Activated gamma-delta T cell treated with anti-CD3 and anti-CD28 coated beads, Interleukin-2, amount 50 U/mL, for 16 hours (primary cell): ENCODE measurements around the gene SETSIP.
"Not testable (repeated sequence)": the region's sequence is repeated elsewhere in the genome, so short reads cannot be mapped to it uniquely, and the experiment has no call there.

ENCODE experiments used
- DNase-seq: peaks from one replicate; pipeline ENCODE4 v3.0.0-alpha.2; 2020; ENCODE audit warnings: low read depth

The SETSIP gene, protein sequence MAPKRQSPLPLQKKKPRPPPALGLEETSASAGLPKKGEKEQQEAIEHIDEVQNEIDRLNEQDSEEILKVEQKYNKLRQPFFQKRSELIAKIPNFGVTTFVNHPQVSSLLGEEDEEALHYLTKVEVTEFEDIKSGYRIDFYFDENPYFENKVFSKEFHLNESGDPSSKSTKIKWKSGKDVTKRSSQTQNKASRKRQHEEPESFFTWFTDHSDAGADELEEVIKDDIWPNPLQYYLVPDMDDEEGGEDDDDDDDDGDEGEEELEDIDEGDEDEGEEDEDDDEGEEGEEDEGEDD

DNA sequence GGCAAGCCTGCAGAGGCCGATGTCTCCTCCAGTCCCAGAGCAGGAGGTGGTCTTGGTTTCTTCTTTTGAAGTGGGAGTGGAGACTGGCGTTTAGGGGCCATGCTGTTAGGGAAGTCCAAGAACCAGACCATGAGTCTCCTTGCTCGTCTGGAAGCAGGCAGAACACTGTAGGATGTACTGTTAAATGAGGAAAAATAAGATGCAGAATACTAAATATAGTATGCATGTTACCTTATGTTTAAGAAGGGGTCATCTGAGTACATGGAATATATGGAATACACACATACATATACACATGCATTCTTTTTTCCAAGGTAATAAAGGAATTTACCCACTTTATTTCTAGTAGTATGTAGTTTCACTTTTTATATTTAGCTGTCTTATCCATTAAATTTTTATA is at the start of gene SETSIP:
Gene SETSIP (minus strand): TSS at position 101 of the 400 bp plus-strand sequence. CDS start 0 bp downstream, at position 101.
- no peak for DNase-seq

DNA sequence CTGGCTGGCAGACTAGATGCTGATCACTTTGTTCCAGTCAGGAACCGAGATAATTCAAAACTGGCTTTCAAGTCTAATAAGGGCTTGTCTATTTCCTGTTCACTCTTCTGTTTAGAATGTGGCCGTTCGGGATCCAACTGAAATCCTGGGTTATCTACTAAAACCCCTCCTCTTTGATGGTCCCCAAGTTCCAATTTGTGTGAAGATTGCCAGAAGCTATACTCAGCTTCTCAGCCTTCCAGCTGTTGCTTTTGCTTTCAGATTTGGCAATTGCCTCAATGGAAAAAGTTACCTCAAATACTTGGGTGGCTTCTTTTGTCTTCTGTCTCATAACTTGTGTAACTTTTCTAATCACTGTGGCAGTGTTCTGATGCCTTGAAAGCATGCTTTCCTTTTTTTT is 48.7 kb upstream of the SETSIP start:
- no peak for DNase-seq

- DNase-seq = no peak
These were observed 43.6 kb upstream of the SETSIP start for GRCh38 chr1:92118826-92119225.

GRCh38 chr1:92117526-92117925 is 42.3 kb upstream of the SETSIP start:
- no peak for DNase-seq

- no peak for DNase-seq
These were observed 33.4 kb upstream of the SETSIP start for GRCh38 chr1:92108631-92109030.

DNA sequence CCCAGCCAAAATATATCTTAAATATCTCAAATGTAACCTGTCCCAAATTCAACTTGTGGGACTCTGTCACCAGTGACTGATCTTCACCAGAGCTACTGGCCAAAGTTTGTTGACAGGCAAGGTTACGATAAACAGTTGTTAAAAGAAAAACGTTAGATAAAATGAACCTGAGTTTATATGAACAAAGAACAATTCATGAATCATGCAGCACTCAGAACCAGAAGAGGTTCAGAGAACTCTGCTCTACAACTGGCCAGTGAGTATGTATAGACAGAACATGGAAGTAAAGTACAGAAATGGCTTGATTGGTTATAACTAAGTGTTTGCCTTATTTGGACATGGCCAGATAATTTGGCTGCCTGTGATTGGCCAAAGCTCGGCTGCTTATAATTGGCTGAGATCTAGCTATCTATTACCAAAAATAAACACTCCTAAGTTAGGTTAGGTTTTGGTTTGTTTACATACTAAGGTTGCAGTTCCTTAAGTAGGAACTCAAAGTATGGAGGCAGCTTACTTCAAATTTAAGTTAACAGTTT is 30.4 kb upstream of the SETSIP start:
- DNase-seq = no peak

- no peak for DNase-seq
These were observed 21.1 kb upstream of the SETSIP start for GRCh38 chr1:92096317-92096716.

- DNase-seq = no peak
These were observed 20.7 kb upstream of the SETSIP start for GRCh38 chr1:92095874-92096273.

DNA sequence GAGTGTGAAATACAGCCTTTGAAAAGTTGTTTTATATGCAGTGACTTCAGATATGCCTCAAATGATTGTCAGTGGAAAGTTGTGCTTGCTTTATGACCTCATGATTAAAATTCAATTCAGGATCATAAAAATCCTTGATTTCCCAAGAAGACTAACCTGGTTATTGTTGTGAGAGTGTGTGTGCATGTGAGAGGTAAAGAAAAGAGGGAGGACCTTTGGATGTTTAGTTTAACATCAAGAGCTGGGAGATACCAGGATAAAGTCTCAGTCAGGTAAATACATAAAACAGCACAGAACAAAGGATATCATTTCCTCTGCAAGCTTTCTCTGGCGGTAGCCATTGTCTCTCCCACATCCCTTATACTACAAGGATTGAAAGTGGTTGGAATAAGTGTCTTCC is 19.4 kb upstream of the SETSIP start:
- DNase-seq = no peak

DNA sequence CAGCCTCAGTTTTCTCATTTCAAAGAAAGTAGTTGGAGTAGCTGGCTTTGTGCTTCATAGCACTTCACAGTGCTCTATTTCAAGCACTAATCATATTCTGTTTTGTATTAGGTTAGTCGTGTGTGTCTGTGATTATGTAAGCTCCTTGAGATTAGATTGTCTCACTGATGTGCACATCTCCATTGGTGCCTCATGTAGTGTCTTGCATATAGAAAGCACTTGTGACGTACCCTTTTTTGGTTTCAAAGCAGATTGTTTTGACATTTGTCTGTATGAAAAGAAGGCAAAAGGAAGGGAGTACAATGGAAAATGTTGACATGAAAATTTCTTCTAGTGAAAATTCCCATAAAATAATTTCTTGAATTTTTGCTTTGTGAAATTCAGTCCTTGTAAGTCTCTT is 18.9 kb upstream of the SETSIP start:
- DNase-seq = no peak

DNA sequence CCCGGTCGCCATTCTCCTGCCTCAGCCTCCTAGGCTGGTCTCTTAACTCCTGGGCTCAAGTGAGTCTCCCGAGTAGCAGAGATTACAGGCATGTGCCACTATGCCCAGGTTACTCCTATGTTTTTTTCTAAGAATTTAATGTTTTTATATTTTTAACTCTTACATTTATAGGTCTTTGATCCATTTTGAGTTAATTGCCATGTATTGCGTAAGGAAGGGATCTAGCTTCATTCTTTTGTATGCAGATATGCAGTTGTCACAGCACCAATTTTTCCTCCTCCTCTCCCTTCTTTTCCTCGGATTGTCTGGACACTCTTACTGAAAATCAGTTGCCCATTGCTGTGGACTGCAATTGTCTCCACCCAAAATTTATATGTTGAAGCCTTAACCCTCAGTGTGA is 16.4 kb upstream of the SETSIP start:
- no peak for DNase-seq

DNA sequence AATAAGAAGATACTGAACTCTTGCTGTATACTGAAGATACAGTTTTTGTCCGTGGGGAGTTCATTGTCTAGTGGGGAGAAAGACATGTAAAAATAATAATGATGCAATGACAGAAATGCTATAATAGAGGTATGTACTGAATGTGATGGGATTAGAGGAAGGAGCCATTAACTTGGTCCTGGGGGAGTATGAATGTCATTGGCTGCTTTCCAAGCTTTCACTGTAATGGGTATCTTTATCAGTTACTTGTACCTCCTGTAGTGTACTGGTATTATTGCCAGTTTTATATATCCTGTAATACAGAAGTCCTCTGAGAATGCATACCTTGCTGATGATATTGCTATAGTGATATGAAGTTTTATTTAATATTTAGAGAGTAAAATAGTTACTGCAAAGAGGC is 12.3 kb upstream of the SETSIP start:
- DNase-seq = no peak

DNA sequence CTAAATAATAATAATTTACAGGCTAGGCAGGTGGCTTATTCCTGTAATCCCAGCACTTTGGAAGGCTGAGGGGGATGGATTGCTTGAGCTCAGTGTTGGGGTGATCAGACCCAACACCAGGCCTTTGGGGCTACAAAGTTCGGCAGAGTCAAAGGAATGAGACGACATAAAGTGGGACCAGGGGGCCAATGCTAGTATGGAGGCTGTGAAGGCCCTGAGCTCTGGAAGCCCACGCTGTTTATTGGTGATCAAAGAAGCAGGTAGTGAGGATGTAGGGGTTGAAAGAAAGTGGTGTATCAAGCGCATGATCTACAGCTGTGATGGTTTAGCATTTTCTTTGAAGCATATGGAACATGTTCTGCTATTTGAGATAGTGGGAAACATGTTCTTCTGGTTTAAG is 10.5 kb upstream of the SETSIP start:
- no peak for DNase-seq

- no peak for DNase-seq
These were observed 9.4 kb upstream of the SETSIP start for GRCh38 chr1:92084651-92085050.

DNA sequence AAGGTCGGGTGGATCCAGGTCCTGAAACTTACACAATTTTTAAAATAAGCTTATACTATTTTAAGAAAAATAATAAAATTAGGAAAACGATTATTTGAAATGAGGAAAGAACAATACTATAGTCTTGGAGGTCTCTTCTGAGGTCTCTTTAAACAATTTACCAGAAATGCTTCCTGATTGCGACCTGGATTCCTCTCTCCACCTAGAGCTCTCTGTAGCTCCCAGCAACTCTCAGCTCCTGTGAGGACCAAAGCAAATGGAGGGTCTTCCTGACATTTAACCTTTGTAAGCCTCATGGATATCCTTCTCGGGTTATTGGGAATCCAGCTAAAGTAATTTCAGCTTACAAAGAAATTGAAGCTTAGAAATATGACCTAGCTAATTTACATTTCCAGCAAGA is 5.8 kb upstream of the SETSIP start:
- no peak for DNase-seq

DNA sequence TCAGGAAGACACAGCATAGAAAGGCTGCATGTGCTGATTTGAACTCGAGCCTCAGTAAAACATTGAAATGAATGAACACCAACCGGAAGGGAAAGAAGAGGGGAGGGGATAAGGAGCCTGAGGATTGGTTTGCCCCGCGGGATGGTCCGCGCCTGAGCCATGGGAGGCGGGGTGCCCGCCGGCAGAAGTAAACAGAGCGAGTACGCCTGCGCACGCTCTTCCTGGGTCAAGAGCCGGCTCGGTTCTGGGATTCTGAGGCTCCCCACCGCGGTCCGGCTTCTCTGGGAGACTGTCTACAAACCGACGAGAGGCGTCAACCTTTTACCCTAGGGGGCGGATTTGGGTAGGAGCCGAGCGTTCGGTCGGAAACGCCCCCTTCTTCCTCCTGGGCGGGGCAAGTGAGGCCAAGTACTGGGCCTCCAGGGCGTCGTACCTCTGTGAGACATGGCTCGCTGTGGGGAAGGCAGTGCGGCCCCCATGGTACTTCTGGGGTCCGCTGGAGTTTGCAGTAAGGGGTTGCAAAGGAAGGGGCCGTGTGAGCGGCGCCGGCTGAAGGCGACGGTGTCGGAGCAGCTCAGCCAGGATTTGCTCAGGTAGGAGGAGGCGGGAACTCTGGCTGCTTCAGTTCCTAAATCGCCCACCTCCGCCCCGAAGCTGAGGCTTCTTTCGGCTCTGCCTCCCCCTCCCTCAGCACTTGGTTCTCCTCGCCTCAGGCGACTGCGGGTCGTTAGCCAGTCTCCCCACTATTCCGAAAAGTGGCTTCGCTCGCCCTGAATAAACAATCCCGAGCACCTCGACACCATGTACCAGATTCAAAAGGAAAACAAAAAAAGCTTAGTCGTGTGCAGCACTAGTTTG is 5.1 kb upstream of the SETSIP start, which contains the start of gene BTBD8:
Gene BTBD8 (plus strand): TSS at position 218 of the 858 bp plus-strand sequence. CDS start 227 bp downstream, at position 445.
- peak; percentile 76 for DNase-seq

DNA sequence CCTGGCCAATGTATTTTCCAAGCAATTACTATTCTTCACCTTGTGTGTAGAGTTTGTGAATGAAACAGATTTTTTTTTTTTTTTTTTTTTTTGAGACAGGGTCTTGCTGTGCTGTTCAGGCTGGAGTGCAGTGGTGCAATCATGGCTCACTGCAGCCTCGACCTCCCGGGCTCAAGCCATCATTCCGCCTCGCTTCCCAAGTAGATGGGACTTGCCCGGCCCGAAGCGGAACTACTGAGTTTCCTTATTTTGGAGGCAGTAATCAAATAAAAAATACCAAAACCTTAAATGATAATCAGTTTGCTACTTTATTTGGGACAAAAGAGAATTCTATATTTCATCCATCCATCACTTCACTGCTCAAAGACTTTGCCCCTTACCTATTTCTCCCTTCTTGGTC is 4.2 kb upstream of the SETSIP start:
- DNase-seq = no peak

GRCh38 chr1:92078077-92078476 is 2.9 kb upstream of the SETSIP start:
- DNase-seq = not testable (repeated sequence)

DNA sequence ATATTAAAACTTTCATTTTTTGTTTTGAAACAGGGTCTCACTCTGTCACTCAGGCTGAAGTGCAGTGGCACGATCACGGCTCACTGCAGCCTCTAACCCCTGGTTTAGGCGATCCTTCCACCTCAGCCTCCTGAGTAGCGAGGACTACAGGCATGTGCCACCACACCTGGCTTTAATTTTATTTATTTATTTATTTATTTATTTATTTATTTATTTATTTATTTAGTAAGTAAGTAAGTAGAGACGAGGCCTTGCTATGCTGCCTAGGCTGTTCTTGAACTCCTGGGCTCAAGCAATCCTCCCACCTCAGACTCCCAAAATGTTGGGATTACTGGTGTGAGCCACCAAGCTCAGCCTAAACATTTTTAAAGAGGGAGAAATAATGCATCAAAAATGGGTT is 1.2 kb upstream of the SETSIP start:
- DNase-seq = no peak

GRCh38 chr1:92074446-92074845 is 765 bp downstream of the SETSIP start:
- DNase-seq = not testable (repeated sequence)

DNA sequence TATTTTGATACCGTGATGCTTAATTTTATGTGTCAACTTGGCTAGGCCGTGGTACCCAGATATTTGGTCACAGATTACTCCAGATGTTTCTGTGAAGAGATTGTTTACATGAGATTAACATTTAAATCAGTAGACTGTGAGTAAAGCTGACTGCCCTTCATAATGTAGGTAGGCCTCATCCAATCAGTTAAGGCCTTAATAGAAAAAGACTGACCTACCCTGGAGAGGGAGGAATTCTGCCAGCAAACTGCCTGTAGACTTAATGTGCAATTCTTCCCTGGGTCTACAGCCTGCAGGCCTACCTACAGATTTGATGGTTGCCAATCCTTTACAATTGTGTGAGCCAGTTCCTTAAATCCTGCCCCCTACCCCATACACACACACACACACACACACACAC is 4.3 kb downstream of the SETSIP start:
- DNase-seq = no peak

- DNase-seq = no peak
These were observed 8.9 kb downstream of the SETSIP start for GRCh38 chr1:92066321-92066720.

GRCh38 chr1:92065042-92065441 is 10.2 kb downstream of the SETSIP start:
- DNase-seq = no peak
